A673 (cell line): ENCODE measurements around the gene ATG9B. TPM values are rescaled to one million over a fixed set of nuclear protein-coding genes. Genes with fewer than 3 reads are reported as not detected.

ENCODE experiments used
- BruUV-seq: library from RNA; stranded (reverse); fragments of 400-500 nt; replicated peaks from 2 replicates; lab custom pipeline; 2021; lab: Mats Ljungman, UMichigan
- CTCF ChIA-PET: fragments of 300-600 bp; sonication (Branson Sonifier 250); formaldehyde crosslinking; loops from one replicate; lab custom pipeline; 2022; ENCODE audit warnings: antibody characterized with exemption; lab: Charles Lee
- POLR2A ChIA-PET: fragments of 300-600 bp; sonication (Branson Sonifier 250); formaldehyde crosslinking; loops from one replicate; lab custom pipeline; 2022; ENCODE audit warnings: antibody characterized with exemption; ENCODE audit not compliant: low non-redundant PET; lab: Charles Lee
- DNase-seq: peaks from one replicate; pipeline ENCODE4 v3.0.0-alpha.2; 2015; ENCODE audit warnings: low spot score
- H3K27ac ChIP-seq: fragments of 200-600 bp; sonication (generic); 2 replicates; pipeline ENCODE4 v1.5.1; 2016; ENCODE audit warnings: mixed run types, low read depth, mild to moderate bottlenecking, mixed read lengths, antibody characterized with exemption, low read length; ENCODE audit not compliant: poor library complexity, severe bottlenecking
- H3K27me3 ChIP-seq: fragments of 200-600 bp; sonication (generic); replicated peaks from 2 replicates; pipeline ENCODE4 v1.6.1; 2017; ENCODE audit warnings: mixed run types, low read depth, mild to moderate bottlenecking, mixed read lengths, antibody characterized with exemption, low read length; ENCODE audit not compliant: insufficient read depth, poor library complexity
- H3K36me3 ChIP-seq: fragments of 200-600 bp; sonication (generic); 2 replicates; pipeline ENCODE4 v1.6.1; 2016; ENCODE audit warnings: mixed run types, mild to moderate bottlenecking, mixed read lengths, antibody characterized with exemption, low read length; ENCODE audit not compliant: insufficient read depth, poor library complexity, severe bottlenecking
- H3K4me1 ChIP-seq: fragments of 200-600 bp; sonication (generic); 2 replicates; pipeline ENCODE4 v1.6.1; 2017; ENCODE audit warnings: mixed run types, mild to moderate bottlenecking, mixed read lengths, antibody characterized with exemption, low read length; ENCODE audit not compliant: insufficient read depth, poor library complexity, severe bottlenecking
- H3K4me3 ChIP-seq: fragments of 200-600 bp; sonication (generic); 2 replicates; pipeline ENCODE4 v1.5.1; 2016; ENCODE audit warnings: low read depth, mixed run types, mild to moderate bottlenecking, mixed read lengths, low read length; ENCODE audit not compliant: poor library complexity, severe bottlenecking
- H3K9me3 ChIP-seq: fragments of 200-600 bp; sonication (generic); 2 replicates; pipeline ENCODE4 v1.6.1; 2016; ENCODE audit warnings: mixed run types, low read depth, mild to moderate bottlenecking, mixed read lengths, antibody characterized with exemption, low read length; ENCODE audit not compliant: poor library complexity, severe bottlenecking
- CTCF ChIP-seq: fragments of 300-800, 200-600 bp; sonication (generic); conservative IDR thresholded peaks from 2 replicates; pipeline ENCODE4 v1.5.1; 2017; ENCODE audit warnings: low read depth, mild to moderate bottlenecking, antibody characterized with exemption, low read length, moderate library complexity, mixed read lengths
- EZH2 ChIP-seq: fragments of 200-600 bp; sonication (generic); IDR thresholded peaks from 2 replicates; pipeline ENCODE4 v1.6.1; 2017; ENCODE audit warnings: borderline replicate concordance, low read depth, mild to moderate bottlenecking, mixed read lengths, antibody characterized with exemption, low read length; ENCODE audit not compliant: poor library complexity, severe bottlenecking
- intact Hi-C: fragments of 100-400 bp; cut with micrococcal nuclease; formaldehyde crosslinking; loops from one replicate; pipeline ENCODE4 v1.10.0; 2022; ENCODE audit not compliant: unreplicated experiment
- total RNA-seq: library from RNA; stranded (reverse); gene quantifications from 2 replicates; pipeline ENCODE4 v1.2.3, GENCODE V29; 2021

ATG9B gene
- total RNA-seq, 1 experiment from 2014 or later: 1.9 TPM

GRCh38 chr7:151058781-151059366 lies 34.6 kb upstream of the ATG9B start:
- no TSS peak for BruUV-seq
- Histone ChIP-seq H3K27me3 (no peaks in the 10 kb centered on the region), H3K9me3 (no peaks in the 10 kb centered on the region), H3K36me3 (peaks cover 3% of the 10 kb centered on the region), H3K4me1 (peaks cover 34% of the 10 kb centered on the region), H3K4me3 (peak overlapping the region; percentile 99), H3K27ac (peak overlapping the region; percentile 78)
- DNase-seq: no peak
- ChIA-PET CTCF (no interaction called here), POLR2A (no interaction called here)
- intact Hi-C loops: loop anchor here (2.0 to 5.0 kb wide), 2 partner anchors 30 to 173 kb away; partner anchors contain the start of genes ABCB8 and CHPF2
- TF ChIP-seq CTCF (no peak), EZH2 (no peak)

- no peaks in the 10 kb centered on the region for H3K9me3 ChIP-seq
- H3K4me1 ChIP-seq: peaks cover 34% of the 10 kb centered on the region
- intact Hi-C loops: loop anchor here (2.0 to 5.0 kb wide), 2 partner anchors 29 to 174 kb away; partner anchors contain the start of genes ABCB8 and CHPF2
- peak; percentile 100 for DNase-seq
- no peak for TF ChIP-seq CTCF
- TF ChIP-seq EZH2: no peak
- H3K27ac ChIP-seq: peak overlapping the region; percentile 78
- CTCF ChIA-PET: no interaction called here
- POLR2A ChIA-PET: no interaction called here
- BruUV-seq: TSS peak; percentile 70
- H3K4me3 ChIP-seq: peak overlapping the region; percentile 99
- H3K36me3 ChIP-seq: no peaks in the 10 kb centered on the region
- no peaks in the 10 kb centered on the region for H3K27me3 ChIP-seq
Measured at GRCh38 chr7:151057989-151058780, 33.9 kb upstream of the ATG9B start.

GRCh38 chr7:151057506-151057988 lies 33.3 kb upstream of the ATG9B start, which contains the start of gene CDK5:
Gene CDK5, minus strand, starts transcription at chr7:151057897. Its CDS starts 49 bp downstream, at chr7:151057848.
- BruUV-seq: no TSS peak
- no peak for TF ChIP-seq CTCF
- no peak for TF ChIP-seq EZH2

More at GRCh38 chr7:151057506-151057988, 33.3 kb upstream of the ATG9B start, which contains the start of gene CDK5:
- H3K27ac ChIP-seq: peak within 1 kb of the TSS; percentile 78
- H3K4me3 ChIP-seq: peak within 1 kb of the TSS; percentile 99
- no peak for DNase-seq
- CTCF ChIA-PET: no interaction called here
- POLR2A ChIA-PET: no interaction called here
- intact Hi-C loops: loop anchor here (5.0 kb wide), 1 partner anchor 175 kb away; the partner anchor contains the start of gene CHPF2
- no peaks in the 10 kb centered on the region for H3K36me3 ChIP-seq
- H3K9me3 ChIP-seq: no peaks in the 10 kb centered on the region
- no peaks in the 10 kb centered on the region for H3K27me3 ChIP-seq
- H3K4me1 ChIP-seq: peaks cover 34% of the 10 kb centered on the region
